Naive thymus-derived CD4-positive, alpha-beta T cell (primary cell): ENCODE results near the gene PLD1. TPM values are rescaled to one million over a fixed set of nuclear protein-coding genes. Genes with fewer than 3 reads are reported as not detected.
"Not testable (repeated sequence)": the region's sequence is repeated elsewhere in the genome, so short reads cannot be mapped to it uniquely, and the experiment has no call there.

Experiments
- ATAC-seq: fragments of 150-1000 bp; cut with Tn5 transposase; 2 replicates; pipeline ENCODE4 v1.10.0; 2021; ENCODE audit warnings: mild to moderate bottlenecking, moderate library complexity
- CTCF ChIA-PET: fragments of 350-600 bp; sonication (Branson Sonifier 250); formaldehyde crosslinking; loops from one replicate; lab custom pipeline; 2021; ENCODE audit warnings: antibody characterized with exemption; lab: Charles Lee
- POLR2A ChIA-PET: fragments of 350-600 bp; sonication (Branson Sonifier 250); formaldehyde crosslinking; loops from one replicate; lab custom pipeline; 2021; ENCODE audit warnings: antibody characterized with exemption, inconsistent platforms; lab: Charles Lee
- DNase-seq, 9 donors: peaks; one replicate each; pipeline versions ENCODE4 v3.0.0 to v3.0.0-alpha.2; 2020 to 2022; ENCODE audit warnings: mixed read lengths in 1 of 9
- H3K27ac ChIP-seq: one replicate; pipeline ENCODE4 v1.7.0; 2013; ENCODE audit warnings: mild to moderate bottlenecking, low read depth, low read length, moderate library complexity
- H3K27me3 ChIP-seq, 2 donors: one replicate each; pipeline ENCODE4 v1.7.0; 2013; ENCODE audit warnings: low read length in 2 of 2, mild to moderate bottlenecking in 2 of 2, moderate library complexity in 2 of 2; ENCODE audit not compliant: control insufficient read depth in 2 of 2, insufficient read depth in 2 of 2
- H3K36me3 ChIP-seq, 3 experiments: 1 replicate in 2 of 3; 2 replicates in 1 of 3; pipeline ENCODE4 v1.7.0; 2013; ENCODE audit warnings: low read length in 3 of 3, mild to moderate bottlenecking in 3 of 3, moderate library complexity in 1 of 3; ENCODE audit not compliant: insufficient read depth in 3 of 3, control insufficient read depth in 2 of 3
- H3K4me1 ChIP-seq, 2 donors: one replicate each; pipeline ENCODE4 v1.7.0; 2013; ENCODE audit warnings: low read length in 2 of 2, mild to moderate bottlenecking in 2 of 2, moderate library complexity in 1 of 2; ENCODE audit not compliant: control insufficient read depth in 2 of 2, insufficient read depth in 2 of 2
- H3K4me3 ChIP-seq: 2 replicates; pipeline ENCODE4 v1.7.0; 2013; ENCODE audit warnings: mild to moderate bottlenecking, low read length
- H3K9me3 ChIP-seq, 3 experiments: 1 replicate in 2 of 3; 2 replicates in 1 of 3; pipeline ENCODE4 v1.7.0; 2013; ENCODE audit warnings: low read length in 3 of 3; ENCODE audit not compliant: control insufficient read depth in 2 of 3
- H3K27ac Mint-ChIP-seq, 9 donors: one replicate each; pipeline ENCODE4 v1.8.0; 2020 to 2022; ENCODE audit warnings: mixed read lengths in 9 of 9, mild to moderate bottlenecking in 8 of 9, moderate library complexity in 5 of 9, inconsistent platforms in 2 of 9
- H3K27me3 Mint-ChIP-seq, 5 donors: one replicate each; pipeline ENCODE4 v1.8.0; 2021 to 2022; ENCODE audit warnings: mixed read lengths in 5 of 5, mild to moderate bottlenecking in 1 of 5
- H3K36me3 Mint-ChIP-seq, 5 donors: one replicate each; pipeline ENCODE4 v1.8.0; 2020 to 2022; ENCODE audit warnings: mixed read lengths in 5 of 5, mild to moderate bottlenecking in 3 of 5, inconsistent platforms in 1 of 5
- H3K4me1 Mint-ChIP-seq, 7 donors: one replicate each; pipeline ENCODE4 v1.8.0; 2020 to 2022; ENCODE audit warnings: mixed read lengths in 7 of 7, mild to moderate bottlenecking in 3 of 7, inconsistent platforms in 1 of 7
- H3K4me3 Mint-ChIP-seq, 10 donors: one replicate each; pipeline ENCODE4 v1.8.0; 2020 to 2022; ENCODE audit warnings: mild to moderate bottlenecking in 10 of 10, mixed read lengths in 10 of 10, moderate library complexity in 6 of 10, inconsistent platforms in 2 of 10
- H3K9me3 Mint-ChIP-seq, 11 donors: one replicate each; pipeline ENCODE4 v1.8.0; 2020 to 2022; ENCODE audit warnings: mixed read lengths in 11 of 11, mild to moderate bottlenecking in 4 of 11, inconsistent platforms in 1 of 11, moderate library complexity in 1 of 11
- intact Hi-C, 2 donors: fragments of 100-400 bp; cut with micrococcal nuclease; formaldehyde crosslinking; loops; one replicate each; pipeline ENCODE4 v1.15.1; 2023
- polyA plus RNA-seq, 2 donors: library from polyadenylated mRNA; unstranded; fragments of 300-500 nt; fragmentation: Illumina TruSeq; gene quantifications; one replicate each; pipeline ENCODE4 v1.2.3, GENCODE V29; 2021
- total RNA-seq, 6 experiments: library from RNA in 5 of 6; stranded (reverse) in 5 of 6; gene quantifications; 1 replicate in 5 of 6; 2 replicates in 1 of 6; pipeline ENCODE4 v1.2.3 and lab custom pipeline; 2021 to 2026

The PLD1 gene
- total and polyA plus RNA-seq, 7 experiments from 2014 or later = 0.36 to 12.9 (median 1.4) TPM; not detected in 2

- H3K36me3 ChIP-seq = no peaks in the 10 kb centered on the region
- Mint-ChIP-seq H3K9me3 (peaks cover 0 to 8% (median 0%) of the 10 kb centered on the region in 11 donors), H3K27me3 (peaks cover 3 to 20% (median 14%) of the 10 kb centered on the region in 5 donors), H3K36me3 (no peaks in the 10 kb centered on the region), H3K4me3 (no peak overlapping the region), H3K4me1 (peaks cover 0 to 12% (median 6%) of the 10 kb centered on the region in 7 donors), H3K27ac (no peak overlapping the region)
- DNase-seq (no peak), ATAC-seq (no peak)
- H3K27me3 ChIP-seq = no peaks in the 10 kb centered on the region
- H3K4me1 ChIP-seq = no peaks in the 10 kb centered on the region
- ChIA-PET CTCF (no interaction called here), POLR2A (no interaction called here)
- H3K9me3 ChIP-seq = no peaks in the 10 kb centered on the region
- intact Hi-C loops = no loop called here
- no peak overlapping the region for H3K27ac ChIP-seq
- no peak overlapping the region for H3K4me3 ChIP-seq
These were observed 7.0 kb upstream of the PLD1 start for GRCh38 chr3:171817074-171817800.

GRCh38 chr3:171815973-171816595 is 5.8 kb upstream of the PLD1 start:
- no peak for DNase-seq
- no peaks in the 10 kb centered on the region for H3K4me1 ChIP-seq
- no peak overlapping the region for H3K27ac ChIP-seq
- no peak for ATAC-seq
- H3K27me3 Mint-ChIP-seq = peaks cover 12 to 31% (median 22%) of the 10 kb centered on the region in 5 donors
- peaks cover 0 to 8% (median 0%) of the 10 kb centered on the region in 11 donors for H3K9me3 Mint-ChIP-seq
- POLR2A ChIA-PET = no interaction called here
- CTCF ChIA-PET = no interaction called here
- H3K36me3 ChIP-seq = no peaks in the 10 kb centered on the region
- intact Hi-C loops = no loop called here
- no peak overlapping the region for H3K27ac Mint-ChIP-seq
- no peaks in the 10 kb centered on the region for H3K9me3 ChIP-seq
- H3K4me3 ChIP-seq = no peak overlapping the region
- no peak overlapping the region for H3K4me3 Mint-ChIP-seq
- H3K27me3 ChIP-seq = peaks cover 0 to 5% of the 10 kb centered on the region in 2 donors
- no peaks in the 10 kb centered on the region for H3K36me3 Mint-ChIP-seq
- H3K4me1 Mint-ChIP-seq = peaks cover 0 to 6% (median 0%) of the 10 kb centered on the region in 7 donors

GRCh38 chr3:171814662-171815061 is 4.4 kb upstream of the PLD1 start:
- H3K36me3 Mint-ChIP-seq, H3K27ac Mint-ChIP-seq, DNase-seq, intact Hi-C loops, POLR2A ChIA-PET, H3K4me3 ChIP-seq, H3K9me3 Mint-ChIP-seq, H3K4me1 ChIP-seq, ATAC-seq, H3K9me3 ChIP-seq, H3K27me3 ChIP-seq, CTCF ChIA-PET, H3K4me3 Mint-ChIP-seq, H3K27ac ChIP-seq, H3K36me3 ChIP-seq: not testable (repeated sequence)
- H3K27me3 Mint-ChIP-seq = peaks cover 18 to 38% (median 32%) of the 10 kb centered on the region in 5 donors
- H3K4me1 Mint-ChIP-seq = peaks cover 4 to 13% (median 6%) of the 10 kb centered on the region in 7 donors

GRCh38 chr3:171813897-171814460 is 3.7 kb upstream of the PLD1 start:
- peaks cover 8 to 18% (median 12%) of the 10 kb centered on the region in 7 donors for H3K4me1 Mint-ChIP-seq
- H3K4me3 ChIP-seq = no peak overlapping the region
- intact Hi-C loops = no loop called here
- peaks cover 0 to 8% (median 0%) of the 10 kb centered on the region in 11 donors for H3K9me3 Mint-ChIP-seq
- H3K36me3 ChIP-seq = no peaks in the 10 kb centered on the region
- H3K36me3 Mint-ChIP-seq = no peaks in the 10 kb centered on the region
- ChIA-PET POLR2A (no interaction called here), CTCF (no interaction called here)
- H3K4me1 ChIP-seq = peaks cover 0 to 4% of the 10 kb centered on the region in 2 donors
- peak overlapping the region in 1 of 9 donors; percentile 7 for H3K27ac Mint-ChIP-seq
- no peak overlapping the region for H3K27ac ChIP-seq
- peaks cover 22 to 42% (median 39%) of the 10 kb centered on the region in 5 donors for H3K27me3 Mint-ChIP-seq
- H3K9me3 ChIP-seq = no peaks in the 10 kb centered on the region
- ATAC-seq (peak; percentile 66), DNase-seq (no peak)
- peaks cover 0 to 8% of the 10 kb centered on the region in 2 donors for H3K27me3 ChIP-seq
- H3K4me3 Mint-ChIP-seq = no peak overlapping the region

GRCh38 chr3:171813278-171813896 is 3.1 kb upstream of the PLD1 start:
- POLR2A ChIA-PET = no interaction called here
- CTCF ChIA-PET = no interaction called here
- H3K4me3 ChIP-seq = no peak overlapping the region
- H3K27me3 Mint-ChIP-seq = peaks cover 22 to 42% (median 40%) of the 10 kb centered on the region in 5 donors
- H3K4me1 Mint-ChIP-seq = peaks cover 8 to 18% (median 12%) of the 10 kb centered on the region in 7 donors
- H3K27ac Mint-ChIP-seq = peak overlapping the region in 1 of 9 donors; percentile 7
- no peak overlapping the region for H3K27ac ChIP-seq
- no peaks in the 10 kb centered on the region for H3K36me3 Mint-ChIP-seq
- DNase-seq = no peak
- H3K9me3 ChIP-seq = no peaks in the 10 kb centered on the region
- no peak for ATAC-seq
- intact Hi-C loops = no loop called here
- no peaks in the 10 kb centered on the region for H3K36me3 ChIP-seq
- peaks cover 0 to 4% of the 10 kb centered on the region in 2 donors for H3K4me1 ChIP-seq
- peaks cover 0 to 8% (median 0%) of the 10 kb centered on the region in 11 donors for H3K9me3 Mint-ChIP-seq
- H3K4me3 Mint-ChIP-seq = no peak overlapping the region
- H3K27me3 ChIP-seq = peaks cover 0 to 8% of the 10 kb centered on the region in 2 donors

DNA sequence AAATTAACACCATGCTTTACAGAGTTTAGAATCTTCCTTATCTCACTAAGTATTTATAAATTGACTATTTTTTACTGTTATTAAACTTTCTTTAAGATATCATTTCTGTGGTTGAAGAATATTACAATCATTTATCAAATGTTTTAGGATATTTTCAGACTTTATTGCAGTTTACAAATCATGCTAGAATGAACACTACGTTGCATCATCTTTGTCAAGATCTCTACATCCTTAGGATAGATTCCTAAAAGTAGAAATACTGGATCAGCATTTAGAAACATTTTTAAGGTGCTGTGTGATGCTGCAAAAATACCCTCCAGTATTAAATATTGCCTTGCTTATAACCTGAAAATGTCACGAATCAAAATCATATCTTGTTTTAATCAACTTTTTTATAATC is 2.5 kb upstream of the PLD1 start:
- Histone ChIP-seq H3K27ac (no peak overlapping the region), H3K9me3 (no peaks in the 10 kb centered on the region), H3K4me3 (no peak overlapping the region), H3K27me3 (peaks cover 0 to 8% of the 10 kb centered on the region in 2 donors), H3K4me1 (peaks cover 0 to 4% of the 10 kb centered on the region in 2 donors), H3K36me3 (no peaks in the 10 kb centered on the region)
- no peak overlapping the region for H3K27ac Mint-ChIP-seq
- H3K4me1 Mint-ChIP-seq = peaks cover 8 to 18% (median 12%) of the 10 kb centered on the region in 7 donors
- no peak for ATAC-seq
- peaks cover 0 to 5% (median 0%) of the 10 kb centered on the region in 11 donors for H3K9me3 Mint-ChIP-seq
- intact Hi-C loops = no loop called here
- no peak for DNase-seq
- peaks cover 22 to 44% (median 42%) of the 10 kb centered on the region in 5 donors for H3K27me3 Mint-ChIP-seq
- no peak overlapping the region for H3K4me3 Mint-ChIP-seq
- ChIA-PET POLR2A (no interaction called here), CTCF (no interaction called here)
- no peaks in the 10 kb centered on the region for H3K36me3 Mint-ChIP-seq
